ENCODE results near the gene TTLL10.

TTLL10 gene

GRCh38 chr1:1157914-1158710 is 15.6 kb upstream of the TTLL10 start:
- no peak for DNase-seq

GRCh38 chr1:1160281-1160930 is 13.3 kb upstream of the TTLL10 start:
- no peak for DNase-seq

GRCh38 chr1:1161078-1161682 is 12.5 kb upstream of the TTLL10 start:
- no peak for DNase-seq

GRCh38 chr1:1161683-1162079 is 12.0 kb upstream of the TTLL10 start:
- no peak for DNase-seq

GRCh38 chr1:1162597-1163537 is 10.8 kb upstream of the TTLL10 start:
- DNase-seq, result no peak

GRCh38 chr1:1163538-1164070 is 10.1 kb upstream of the TTLL10 start:
- DNase-seq, result no peak

GRCh38 chr1:1164361-1164700 is 9.3 kb upstream of the TTLL10 start:
- DNase-seq, result no peak

- no peak for DNase-seq
Measured at GRCh38 chr1:1164701-1165451, 8.8 kb upstream of the TTLL10 start.

GRCh38 chr1:1165485-1165884 is 8.2 kb upstream of the TTLL10 start:
- no peak for DNase-seq

- DNase-seq, result no peak
Measured at GRCh38 chr1:1165900-1166421, 7.7 kb upstream of the TTLL10 start.

GRCh38 chr1:1166642-1167397 is 6.9 kb upstream of the TTLL10 start:
- no peak for DNase-seq

- no peak for DNase-seq
Measured at GRCh38 chr1:1167398-1167821, 6.3 kb upstream of the TTLL10 start.

GRCh38 chr1:1167841-1168450 is 5.7 kb upstream of the TTLL10 start:
- DNase-seq, result no peak

- DNase-seq, result no peak
Measured at GRCh38 chr1:1168451-1169411, 4.9 kb upstream of the TTLL10 start.

GRCh38 chr1:1169429-1170214 is 4.1 kb upstream of the TTLL10 start:
- no peak for DNase-seq

- DNase-seq, result no peak
Measured at GRCh38 chr1:1170215-1171091, 3.2 kb upstream of the TTLL10 start.

GRCh38 chr1:1171161-1171545 is 2.5 kb upstream of the TTLL10 start:
- no peak for DNase-seq
